OCI-LY7 (cell line): ENCODE results near the gene DCAF8. TPM values are rescaled to one million over a fixed set of nuclear protein-coding genes. Genes with fewer than 3 reads are reported as not detected.

Source experiments
- BruUV-seq: library from RNA; stranded (reverse); fragments of 400-500 nt; replicated peaks from 2 replicates; lab custom pipeline; 2021; lab: Mats Ljungman, UMichigan
- CTCF ChIA-PET: fragments of 300-600 bp; sonication (Branson Sonifier 250); formaldehyde crosslinking; loops from one replicate; lab custom pipeline; 2022; ENCODE audit warnings: antibody characterized with exemption; ENCODE audit not compliant: unreplicated experiment; lab: Charles Lee
- POLR2A ChIA-PET: fragments of 300-600 bp; sonication (Branson Sonifier 250); formaldehyde crosslinking; loops from one replicate; lab custom pipeline; 2022; ENCODE audit warnings: antibody characterized with exemption; lab: Charles Lee
- DNase-seq: peaks from one replicate; pipeline ENCODE4 v3.0.0-alpha.2; 2015; ENCODE audit warnings: low spot score
- H2AFZ ChIP-seq: fragments of 200-600 bp; sonication (generic), shearing (Covaris generic); 2 replicates; pipeline ENCODE4 v1.6.1; 2014; ENCODE audit warnings: mild to moderate bottlenecking, antibody characterized with exemption, low read length, moderate library complexity
- H3K27ac ChIP-seq: fragments of 200-600 bp; sonication (generic); 2 replicates; pipeline ENCODE4 v1.5.1; 2014; ENCODE audit warnings: mixed run types, low read depth, mild to moderate bottlenecking, moderate library complexity, low read length, inconsistent platforms; ENCODE audit not compliant: poor library complexity, severe bottlenecking
- H3K36me3 ChIP-seq: fragments of 200-600 bp; sonication (generic); 2 replicates; pipeline ENCODE4 v1.6.1; 2014; ENCODE audit warnings: mild to moderate bottlenecking, antibody characterized with exemption, low read length, moderate library complexity, mixed read lengths; ENCODE audit not compliant: insufficient read depth
- H3K4me1 ChIP-seq: fragments of 200-600 bp; sonication (generic); 2 replicates; pipeline ENCODE4 v1.5.1; 2014; ENCODE audit warnings: mild to moderate bottlenecking, low read length; ENCODE audit not compliant: insufficient read depth, poor library complexity, severe bottlenecking
- H3K4me2 ChIP-seq: fragments of 200-600 bp; sonication (generic); 2 replicates; pipeline ENCODE4 v1.6.1; 2014; ENCODE audit warnings: mild to moderate bottlenecking, low read length
- H3K4me3 ChIP-seq: fragments of 200-600 bp; sonication (generic); 2 replicates; pipeline ENCODE4 v1.5.1; 2014; ENCODE audit warnings: mild to moderate bottlenecking, low read depth, low read length; ENCODE audit not compliant: poor library complexity, severe bottlenecking
- H3K79me2 ChIP-seq: fragments of 200-600 bp; sonication (generic); 2 replicates; pipeline ENCODE4 v1.6.1; 2016; ENCODE audit warnings: low read depth, mild to moderate bottlenecking, low read length, moderate library complexity, mixed read lengths; ENCODE audit not compliant: insufficient read depth
- H3K9me2 ChIP-seq: fragments of 200-600 bp; sonication (generic); 2 replicates; pipeline ENCODE4 v1.6.1; 2016; ENCODE audit warnings: mild to moderate bottlenecking, low read length, mixed read lengths; ENCODE audit not compliant: insufficient read depth
- H3K9me3 ChIP-seq: fragments of 200-600 bp; sonication (generic); 2 replicates; pipeline ENCODE4 v1.6.1; 2014; ENCODE audit warnings: mild to moderate bottlenecking, mixed run types, low read length, mixed read lengths
- H4K20me1 ChIP-seq: fragments of 200-600 bp; sonication (generic); 2 replicates; pipeline ENCODE4 v1.6.1; 2014; ENCODE audit warnings: mild to moderate bottlenecking, antibody characterized with exemption, low read length, moderate library complexity, mixed read lengths; ENCODE audit not compliant: insufficient read depth
- EZH2phosphoT487 ChIP-seq: fragments of 200-600 bp; sonication (generic); IDR thresholded peaks from 2 replicates; pipeline ENCODE4 v1.6.1; 2018; ENCODE audit warnings: low read depth, borderline replicate concordance, mild to moderate bottlenecking, mixed run types, antibody characterized with exemption, low read length, moderate library complexity, mixed read lengths
- intact Hi-C: fragments of 100-400 bp; cut with micrococcal nuclease; formaldehyde crosslinking; loops from one replicate; pipeline ENCODE4 v1.10.0; 2022; ENCODE audit not compliant: unreplicated experiment
- total RNA-seq, 2 experiments: library from RNA; depleted of rRNA in 1 of 2; stranded (reverse); fragments of >200 nt in 1 of 2; shearing (Covaris generic) in 1 of 2; gene quantifications; 2 replicates each; pipeline ENCODE4 v1.2.3, GENCODE V29; 2014 to 2022
- TF ChIP-seq, protein P1 (sequence below): fragments of 200-600 bp; sonication (generic); conservative IDR thresholded peaks from 2 replicates; pipeline ENCODE4 v1.5.1; 2014; ENCODE audit warnings: mild to moderate bottlenecking, antibody characterized with exemption, low read length, moderate library complexity, mixed read lengths

The DCAF8 gene
- total RNA-seq, 2 experiments from 2014 or later: 118 to 139 TPM

GRCh38 chr1:160255781-160256300 lies 6.5 kb downstream of the DCAF8 start:
- peaks cover 43% of the 10 kb centered on the region for H3K36me3 ChIP-seq
- H3K27ac ChIP-seq: no peak overlapping the region
- DNase-seq: no peak
- no peak overlapping the region for H3K4me3 ChIP-seq
- H3K79me2 ChIP-seq: peaks cover 18% of the 10 kb centered on the region
- H3K4me2 ChIP-seq: no peak overlapping the region
- peaks cover 11% of the 10 kb centered on the region for H3K4me1 ChIP-seq
- H4K20me1 ChIP-seq: peaks cover 3% of the 10 kb centered on the region; the same call in 1 of the 2 replicates
- H3K9me2 ChIP-seq: no peaks in the 10 kb centered on the region
- no peak overlapping the region for H2AFZ ChIP-seq
- ChIA-PET CTCF (no interaction called here), POLR2A (no interaction called here)
- TF ChIP-seq EZH2phosphoT487: no peak
- TF ChIP-seq, protein P1, sequence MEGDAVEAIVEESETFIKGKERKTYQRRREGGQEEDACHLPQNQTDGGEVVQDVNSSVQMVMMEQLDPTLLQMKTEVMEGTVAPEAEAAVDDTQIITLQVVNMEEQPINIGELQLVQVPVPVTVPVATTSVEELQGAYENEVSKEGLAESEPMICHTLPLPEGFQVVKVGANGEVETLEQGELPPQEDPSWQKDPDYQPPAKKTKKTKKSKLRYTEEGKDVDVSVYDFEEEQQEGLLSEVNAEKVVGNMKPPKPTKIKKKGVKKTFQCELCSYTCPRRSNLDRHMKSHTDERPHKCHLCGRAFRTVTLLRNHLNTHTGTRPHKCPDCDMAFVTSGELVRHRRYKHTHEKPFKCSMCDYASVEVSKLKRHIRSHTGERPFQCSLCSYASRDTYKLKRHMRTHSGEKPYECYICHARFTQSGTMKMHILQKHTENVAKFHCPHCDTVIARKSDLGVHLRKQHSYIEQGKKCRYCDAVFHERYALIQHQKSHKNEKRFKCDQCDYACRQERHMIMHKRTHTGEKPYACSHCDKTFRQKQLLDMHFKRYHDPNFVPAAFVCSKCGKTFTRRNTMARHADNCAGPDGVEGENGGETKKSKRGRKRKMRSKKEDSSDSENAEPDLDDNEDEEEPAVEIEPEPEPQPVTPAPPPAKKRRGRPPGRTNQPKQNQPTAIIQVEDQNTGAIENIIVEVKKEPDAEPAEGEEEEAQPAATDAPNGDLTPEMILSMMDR: no peak
- intact Hi-C loops: no loop called here
- no TSS peak for BruUV-seq
- H3K9me3 ChIP-seq: no peaks in the 10 kb centered on the region

DNA sequence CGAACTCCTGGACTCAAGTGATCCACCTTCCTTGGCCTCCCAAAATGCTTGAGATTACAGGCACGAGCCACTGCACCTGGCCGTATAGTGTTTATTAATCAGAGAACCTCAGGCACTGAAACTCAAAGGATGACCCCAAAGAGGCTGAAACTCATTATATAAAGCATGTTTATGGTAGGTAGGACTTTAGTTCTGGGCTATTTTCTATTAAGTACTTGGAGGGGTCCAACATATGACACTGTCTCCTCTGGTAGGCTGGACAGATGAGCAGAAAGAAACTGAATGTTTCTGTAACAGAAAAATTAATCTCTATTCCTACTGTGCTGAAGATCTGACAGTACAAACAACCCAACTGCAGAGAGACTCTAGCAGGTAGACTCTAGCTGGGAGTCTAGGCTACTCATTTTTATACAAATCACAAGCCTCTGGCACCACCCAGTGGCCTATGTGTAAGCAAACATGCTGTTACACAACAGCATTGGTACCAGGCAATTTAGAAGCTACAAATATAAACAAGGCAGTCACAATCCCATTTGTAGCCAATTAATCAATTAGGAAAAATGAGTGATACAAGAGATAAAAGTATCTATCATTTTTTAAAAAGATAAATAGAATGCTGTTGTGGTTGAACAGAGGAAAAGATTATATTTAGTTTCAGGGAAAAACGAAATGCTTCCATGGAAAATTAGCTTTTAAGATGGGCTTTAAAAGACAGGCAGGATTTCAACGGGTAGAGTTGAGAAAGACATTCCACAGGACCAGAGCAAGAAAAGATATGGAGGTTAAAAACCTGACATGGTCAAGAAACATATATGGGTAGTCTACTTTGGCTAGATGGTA lies 10.4 kb downstream of the DCAF8 start:
- no peaks in the 10 kb centered on the region for H3K9me2 ChIP-seq
- no peaks in the 10 kb centered on the region for H3K4me1 ChIP-seq
- peaks cover 21% of the 10 kb centered on the region; the same call in 1 of the 2 replicates for H3K79me2 ChIP-seq
- intact Hi-C loops: loop anchor here (1.0 kb wide), 2 partner anchors 59 to 151 kb away; no protein-coding TSS in a partner anchor
- H2AFZ ChIP-seq: no peak overlapping the region
- H3K27ac ChIP-seq: no peak overlapping the region
- ChIA-PET POLR2A (interaction anchor here (0.6 to 2.1 kb wide), 11 partner anchors 8 to 567 kb away, joined by 3 to 9 read pairs (median 4); partner anchors contain the start of gene DCAF8), CTCF (interaction anchor here (0.5 to 2.3 kb wide), 12 partner anchors 9 to 156 kb away, joined by 3 to 12 read pairs (median 6); partner anchors contain the start of genes DCAF8 and IGSF8)
- TF ChIP-seq, protein P1: peak; percentile 96
- no peak for TF ChIP-seq EZH2phosphoT487
- H3K36me3 ChIP-seq: peaks cover 28% of the 10 kb centered on the region
- H3K4me3 ChIP-seq: no peak overlapping the region
- BruUV-seq: no TSS peak
- H3K9me3 ChIP-seq: no peaks in the 10 kb centered on the region
- peak; percentile 83 for DNase-seq
- no peak overlapping the region for H3K4me2 ChIP-seq
- 0 out of 2 replicates have a peak, but pooled peaks cover 4% of the 10 kb centered on the region for H4K20me1 ChIP-seq
